Smooth muscle cell (in vitro differentiated cells): ENCODE results near the gene NOP14. TPM values are rescaled to one million over a fixed set of nuclear protein-coding genes. Genes with fewer than 3 reads are reported as not detected.

ENCODE experiments used
- DNase-seq: peaks from one replicate; lab custom pipeline; 2025; ENCODE audit not compliant: unreplicated experiment; lab: John Stamatoyannopoulos, UW
- H2AFZ ChIP-seq: fragments of 200-600 bp; sonication (generic); 2 replicates; pipeline ENCODE4 v1.6.0; 2016; ENCODE audit warnings: antibody characterized with exemption, low read depth, mild to moderate bottlenecking
- H3F3A ChIP-seq: fragments of 200-600 bp; sonication (generic); 2 replicates; pipeline ENCODE4 v1.6.0; 2017; ENCODE audit warnings: antibody characterized with exemption, low read depth
- H3K27ac ChIP-seq: fragments of 200-600 bp; sonication (generic); 2 replicates; pipeline ENCODE4 v1.5.1; 2016; ENCODE audit warnings: low read depth, mild to moderate bottlenecking
- H3K27me3 ChIP-seq: fragments of 200-600 bp; sonication (generic); 2 replicates; pipeline ENCODE4 v1.6.1; 2016; ENCODE audit warnings: low read depth, mild to moderate bottlenecking
- H3K36me3 ChIP-seq: fragments of 200-600 bp; sonication (generic); 2 replicates; pipeline ENCODE4 v1.5.1; 2016; ENCODE audit warnings: low read depth
- H3K4me1 ChIP-seq: fragments of 200-600 bp; sonication (generic); 2 replicates; pipeline ENCODE4 v1.5.1; 2016; ENCODE audit warnings: low read depth
- H3K4me2 ChIP-seq: fragments of 200-600 bp; sonication (generic); 2 replicates; pipeline ENCODE4 v1.6.0; 2016; ENCODE audit warnings: mild to moderate bottlenecking
- H3K4me3 ChIP-seq: fragments of 200-600 bp; sonication (generic); 2 replicates; pipeline ENCODE4 v1.5.1; 2016; ENCODE audit warnings: mild to moderate bottlenecking
- H3K79me2 ChIP-seq: fragments of 200-600 bp; sonication (generic); 2 replicates; pipeline ENCODE4 v1.6.0; 2016; ENCODE audit warnings: low read depth, mild to moderate bottlenecking
- H3K9ac ChIP-seq: fragments of 200-600 bp; sonication (generic); 2 replicates; pipeline ENCODE4 v1.6.0; 2016; ENCODE audit warnings: low read depth
- H3K9me3 ChIP-seq: fragments of 200-600 bp; sonication (generic); replicated peaks from 2 replicates; pipeline ENCODE4 v1.5.1; 2016; ENCODE audit warnings: low read depth
- H4K20me1 ChIP-seq: fragments of 200-600 bp; sonication (generic); 2 replicates; pipeline ENCODE4 v1.6.0; 2016; ENCODE audit warnings: low read depth
- WGBS: methylation state at CpG from one replicate; pipeline ENCODE4 v1.1.7; 2016; ENCODE audit warnings: low lambda C conversion rate; 5-methylcytosine and 5-hydroxymethylcytosine counted together
- polyA plus RNA-seq: library from polyadenylated mRNA; unstranded; fragments of >200 nt; fragmentation: Nextera tagmentation; extraction: Ambion mirVana; gene quantifications from 2 replicates; pipeline ENCODE4 v1.2.1, GENCODE V29; 2016
- total RNA-seq: library from RNA; depleted of rRNA; stranded (reverse); fragments of >200 nt; gene quantifications from 2 replicates; pipeline ENCODE4 v1.2.3, GENCODE V29; 2014
- TF ChIP-seq, protein P1 (sequence below): fragments of 200-600 bp; sonication (generic); IDR thresholded peaks from 2 replicates; pipeline ENCODE4 v1.5.1; 2017; ENCODE audit warnings: borderline replicate concordance, mild to moderate bottlenecking, antibody characterized with exemption; ENCODE audit not compliant: insufficient read depth, poor library complexity, severe bottlenecking

The NOP14 gene
- total and polyA plus RNA-seq, 2 experiments from 2014 or later = 10.9 to 18.5 TPM

- 93% methylated on average over 11 of the region's 11 CpGs for WGBS
- no peak overlapping the region for H3K27ac ChIP-seq
- DNase-seq = no peak
- no peak overlapping the region for H3K4me2 ChIP-seq
- no peaks in the 10 kb centered on the region for H3K4me1 ChIP-seq
- H3K4me3 ChIP-seq = no peak overlapping the region
- H3K79me2 ChIP-seq = no peaks in the 10 kb centered on the region
- H3K27me3 ChIP-seq = no peaks in the 10 kb centered on the region
- no peaks in the 10 kb centered on the region for H3K36me3 ChIP-seq
- peaks cover 29% of the 10 kb centered on the region for H4K20me1 ChIP-seq
- TF ChIP-seq, protein P1, sequence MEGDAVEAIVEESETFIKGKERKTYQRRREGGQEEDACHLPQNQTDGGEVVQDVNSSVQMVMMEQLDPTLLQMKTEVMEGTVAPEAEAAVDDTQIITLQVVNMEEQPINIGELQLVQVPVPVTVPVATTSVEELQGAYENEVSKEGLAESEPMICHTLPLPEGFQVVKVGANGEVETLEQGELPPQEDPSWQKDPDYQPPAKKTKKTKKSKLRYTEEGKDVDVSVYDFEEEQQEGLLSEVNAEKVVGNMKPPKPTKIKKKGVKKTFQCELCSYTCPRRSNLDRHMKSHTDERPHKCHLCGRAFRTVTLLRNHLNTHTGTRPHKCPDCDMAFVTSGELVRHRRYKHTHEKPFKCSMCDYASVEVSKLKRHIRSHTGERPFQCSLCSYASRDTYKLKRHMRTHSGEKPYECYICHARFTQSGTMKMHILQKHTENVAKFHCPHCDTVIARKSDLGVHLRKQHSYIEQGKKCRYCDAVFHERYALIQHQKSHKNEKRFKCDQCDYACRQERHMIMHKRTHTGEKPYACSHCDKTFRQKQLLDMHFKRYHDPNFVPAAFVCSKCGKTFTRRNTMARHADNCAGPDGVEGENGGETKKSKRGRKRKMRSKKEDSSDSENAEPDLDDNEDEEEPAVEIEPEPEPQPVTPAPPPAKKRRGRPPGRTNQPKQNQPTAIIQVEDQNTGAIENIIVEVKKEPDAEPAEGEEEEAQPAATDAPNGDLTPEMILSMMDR = no peak
- H3K9ac ChIP-seq = no peak overlapping the region
- no peak overlapping the region for H2AFZ ChIP-seq
- no peaks in the 10 kb centered on the region for H3F3A ChIP-seq
- H3K9me3 ChIP-seq = no peaks in the 10 kb centered on the region
Observed at GRCh38 chr4:2907706-2908293, 55.4 kb downstream of the NOP14 start.

DNA sequence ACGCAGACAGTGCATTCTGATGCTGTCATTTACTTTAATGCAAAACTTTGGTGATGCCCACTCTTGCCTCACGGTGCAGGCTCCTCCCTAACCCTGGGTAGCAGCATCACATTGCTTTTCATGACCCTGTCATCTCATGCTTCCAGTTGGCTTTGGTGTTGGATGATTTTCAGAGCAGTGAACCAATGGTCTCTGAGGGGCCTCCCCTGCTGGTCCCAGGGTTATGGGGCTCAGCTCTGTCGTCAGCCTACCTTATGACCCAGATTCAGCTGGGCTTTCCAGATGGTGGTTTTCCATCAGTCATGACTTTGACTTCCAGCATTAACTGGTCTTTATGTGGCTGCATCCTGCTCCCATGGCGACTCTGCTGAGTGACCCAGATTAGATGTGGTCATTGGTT lies 56.0 kb downstream of the NOP14 start:
- Histone ChIP-seq H3K27ac (no peak overlapping the region), H3K4me3 (no peak overlapping the region), H2AFZ (no peak overlapping the region), H3F3A (no peaks in the 10 kb centered on the region), H3K79me2 (no peaks in the 10 kb centered on the region), H3K9me3 (no peaks in the 10 kb centered on the region), H3K36me3 (no peaks in the 10 kb centered on the region), H3K4me1 (no peaks in the 10 kb centered on the region), H4K20me1 (peaks cover 24% of the 10 kb centered on the region), H3K9ac (no peak overlapping the region), H3K27me3 (no peaks in the 10 kb centered on the region), H3K4me2 (no peak overlapping the region)
- TF ChIP-seq, protein P1 = no peak
- no peak for DNase-seq
- WGBS = 96% methylated on average over 4 of the region's 4 CpGs

DNA sequence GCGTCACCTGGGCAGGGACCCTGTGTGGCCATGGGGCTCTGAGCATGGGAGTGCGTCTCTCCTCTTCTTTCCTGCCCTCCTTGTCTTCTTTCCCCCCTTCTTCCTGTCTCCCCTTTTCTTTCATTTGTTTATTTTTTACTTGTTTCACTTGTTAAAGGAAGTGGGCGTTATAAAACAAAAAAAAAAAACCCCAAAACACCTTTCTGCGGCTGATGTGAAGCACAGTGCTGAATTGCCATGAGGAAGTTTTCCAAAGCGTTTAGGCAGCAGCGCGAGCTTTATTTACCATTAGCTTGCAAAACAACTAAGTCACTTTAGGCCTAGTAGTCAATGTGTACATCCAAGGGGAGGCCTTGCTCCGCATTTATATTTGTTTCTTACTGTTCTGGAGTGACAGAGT lies 57.0 kb downstream of the NOP14 start:
- H3K27ac ChIP-seq = no peak overlapping the region
- no peaks in the 10 kb centered on the region for H3K79me2 ChIP-seq
- no peaks in the 10 kb centered on the region for H3K27me3 ChIP-seq
- 97% methylated on average over 8 of the region's 8 CpGs for WGBS
- TF ChIP-seq, protein P1 = no peak
- peaks cover 7% of the 10 kb centered on the region for H3K36me3 ChIP-seq
- DNase-seq = no peak
- H4K20me1 ChIP-seq = peaks cover 16% of the 10 kb centered on the region
- H3K4me2 ChIP-seq = no peak overlapping the region
- H2AFZ ChIP-seq = no peak overlapping the region
- no peak overlapping the region for H3K4me3 ChIP-seq
- no peaks in the 10 kb centered on the region for H3K9me3 ChIP-seq
- no peak overlapping the region for H3K9ac ChIP-seq
- H3K4me1 ChIP-seq = no peaks in the 10 kb centered on the region
- no peaks in the 10 kb centered on the region for H3F3A ChIP-seq

DNA sequence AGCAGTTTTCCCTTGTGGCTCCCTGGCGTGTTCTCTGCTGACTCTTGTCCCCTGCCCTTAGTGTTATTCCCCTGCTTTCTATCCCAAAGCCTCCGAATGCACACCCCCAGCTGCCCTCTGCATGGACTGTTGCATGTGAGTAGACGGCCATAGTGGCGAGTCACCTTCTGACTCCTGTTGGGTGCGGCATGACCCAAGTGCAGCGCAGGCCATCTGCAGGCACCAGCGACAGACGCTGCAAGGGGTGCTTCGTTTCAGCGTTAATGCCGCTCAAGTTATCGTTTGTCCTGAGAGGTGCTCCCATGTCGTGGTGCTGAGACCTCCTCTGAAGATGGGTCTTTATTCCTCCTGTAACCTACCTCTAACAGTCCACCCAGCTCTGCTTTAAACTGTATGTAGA lies 57.7 kb downstream of the NOP14 start:
- Histone ChIP-seq H3F3A (no peaks in the 10 kb centered on the region), H4K20me1 (peaks cover 16% of the 10 kb centered on the region), H3K27me3 (no peaks in the 10 kb centered on the region), H3K4me2 (no peak overlapping the region), H3K9me3 (no peaks in the 10 kb centered on the region), H2AFZ (no peak overlapping the region), H3K27ac (no peak overlapping the region), H3K9ac (no peak overlapping the region), H3K4me3 (no peak overlapping the region), H3K36me3 (peaks cover 7% of the 10 kb centered on the region), H3K79me2 (no peaks in the 10 kb centered on the region), H3K4me1 (no peaks in the 10 kb centered on the region)
- 96% methylated on average over 13 of the region's 13 CpGs for WGBS
- TF ChIP-seq, protein P1 = no peak
- DNase-seq = no peak
